Measurements from ENCODE around the gene EIF1AD.

GRCh38 chr11:65962141-65962564 lies 39.8 kb downstream of the EIF1AD start:
- TF ChIP-seq POLR2AphosphoS5 (IDR thresholded peaks at IDR 0.05; ENCODE audit: low read depth, low read length) (no peak), REST (IDR thresholded peaks at IDR 0.05; ENCODE audit: insufficient read depth in 1 of 2, low read depth in 2 of 2, low read length in 2 of 2) (no peak)
